SK-N-MC (cell line): ENCODE measurements around the gene ABCG5.

Experiments
- EZH2 ChIP-seq: fragments of 200-600 bp; sonication (generic); IDR thresholded peaks from one replicate; pipeline ENCODE4 v1.6.1; 2017; ENCODE audit warnings: antibody characterized with exemption
- POLR2AphosphoS5 ChIP-seq: IDR thresholded peaks from 2 replicates; pipeline ENCODE4 v1.6.1; 2012; ENCODE audit warnings: mild to moderate bottlenecking, low read depth, low read length, borderline replicate concordance

- no peak for TF ChIP-seq EZH2
- no peak for TF ChIP-seq POLR2AphosphoS5
These were observed 47.4 kb downstream of the ABCG5 start for GRCh38 chr2:43791035-43791765.
